HG03558 (cell line): Measurements from ENCODE around the gene GATB.

Experiments
- ATAC-seq: cut with Tn5 transposase; IDR thresholded peaks from one replicate; pipeline ENCODE4 v1.9.1; 2021; ENCODE audit warnings: moderate number of reproducible peaks; ENCODE audit not compliant: unreplicated experiment; ENCODE audit errors: extremely low read depth

GATB gene

DNA sequence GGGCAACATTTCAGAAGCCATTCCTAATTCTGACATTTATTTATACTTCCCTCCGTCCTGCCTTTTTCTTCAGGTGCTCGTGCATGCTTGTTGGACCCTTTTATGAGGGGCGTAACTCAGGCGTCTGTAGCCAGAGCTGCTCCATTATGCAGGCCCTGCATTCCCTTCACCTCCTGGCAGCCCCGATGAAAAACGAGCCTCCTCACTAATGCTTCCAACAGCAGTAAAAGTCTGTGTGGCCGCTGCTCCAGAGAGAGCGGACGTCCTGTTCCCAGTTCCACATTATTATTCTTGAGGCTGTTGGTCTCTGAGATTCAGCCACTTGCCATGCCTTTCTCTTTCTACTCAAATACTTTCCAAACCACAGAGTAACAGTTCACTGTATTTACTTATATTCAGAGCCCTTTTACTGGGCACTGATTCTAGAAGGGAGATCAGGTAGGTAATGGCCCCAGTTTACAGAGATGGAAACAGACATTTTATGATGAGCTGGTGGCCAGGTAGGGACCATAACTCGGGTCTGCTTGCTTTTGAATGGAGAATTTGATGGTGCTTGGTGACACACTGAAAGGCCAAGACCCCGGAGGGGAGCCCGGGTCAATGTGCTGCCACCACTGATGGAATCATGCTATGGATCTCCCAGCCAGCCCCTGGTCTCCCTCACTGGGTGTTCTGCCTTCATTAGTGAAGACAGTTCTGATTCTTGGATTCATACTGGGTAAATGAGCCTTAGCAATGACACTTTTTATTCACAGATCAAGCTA lies 101.0 kb downstream of the GATB start:
- ATAC-seq = no peak

DNA sequence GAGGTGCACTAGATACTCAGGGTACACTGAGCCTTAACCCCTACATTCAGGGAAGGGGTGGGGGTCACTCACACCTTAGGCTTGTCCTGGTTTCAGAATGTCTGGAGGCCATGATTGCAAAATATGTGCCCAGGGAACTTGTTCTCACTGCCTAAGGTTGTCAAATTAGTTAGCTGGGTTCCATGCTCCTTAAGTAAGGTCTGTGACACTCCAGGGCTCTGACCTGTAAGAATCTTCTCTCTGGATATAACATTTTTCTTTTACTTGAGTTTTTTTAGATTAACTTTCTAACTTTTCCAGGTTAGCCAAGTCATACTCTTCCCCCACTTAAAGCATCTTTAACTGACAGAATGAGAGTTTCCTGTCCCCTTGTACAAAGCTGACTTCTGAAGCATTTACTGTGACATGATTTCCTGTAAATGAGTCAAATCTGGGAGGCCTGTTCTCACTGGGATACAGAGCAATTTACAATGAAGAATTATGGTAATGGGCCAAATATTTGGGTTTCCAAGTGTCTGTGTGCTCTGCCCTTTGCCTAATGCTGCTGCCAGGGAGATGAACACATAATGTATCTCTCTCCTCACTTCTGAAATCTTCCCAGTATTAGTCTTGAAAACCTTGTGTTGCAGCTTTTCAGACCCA lies 101.7 kb downstream of the GATB start:
- no peak for ATAC-seq

DNA sequence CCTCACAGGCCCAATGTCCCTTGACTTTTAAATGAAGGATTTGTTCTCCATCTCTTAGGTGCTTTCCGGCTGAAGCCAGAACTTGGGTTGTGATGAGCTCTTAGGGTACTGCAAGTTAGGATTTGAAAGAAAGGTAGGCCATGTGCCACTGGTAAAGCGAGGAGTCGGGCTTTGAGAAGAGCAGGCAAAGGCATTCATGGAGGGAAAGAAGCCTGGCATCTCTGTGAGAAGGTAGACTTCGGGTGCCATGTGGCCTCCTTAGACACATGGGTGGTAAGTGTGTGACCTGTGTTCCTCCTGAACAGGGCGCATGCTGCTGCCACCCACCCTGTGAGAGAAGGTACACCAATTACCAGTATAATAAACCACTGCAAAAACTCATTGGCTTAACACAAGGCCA lies 102.9 kb downstream of the GATB start:
- ATAC-seq = no peak

DNA sequence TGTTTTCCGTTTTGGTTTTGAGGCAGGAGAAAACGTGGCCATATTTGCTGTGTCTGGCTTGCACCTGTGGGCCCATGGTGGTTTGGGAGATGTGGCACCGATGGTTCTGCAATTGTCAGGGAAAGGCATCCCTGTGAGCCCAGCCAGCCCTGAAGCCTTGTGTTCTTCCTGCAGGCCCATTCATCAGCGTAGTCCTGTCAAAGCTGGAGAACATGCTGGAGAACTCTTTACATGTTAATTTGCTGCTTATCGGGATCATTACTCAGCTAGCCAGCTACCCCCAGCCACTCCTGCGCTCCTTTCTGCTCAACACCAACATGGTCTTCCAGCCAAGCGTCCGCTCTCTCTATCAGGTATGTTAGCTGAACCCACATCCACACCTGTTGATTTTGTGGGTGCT lies 104.7 kb downstream of the GATB start:
- ATAC-seq = no peak

DNA sequence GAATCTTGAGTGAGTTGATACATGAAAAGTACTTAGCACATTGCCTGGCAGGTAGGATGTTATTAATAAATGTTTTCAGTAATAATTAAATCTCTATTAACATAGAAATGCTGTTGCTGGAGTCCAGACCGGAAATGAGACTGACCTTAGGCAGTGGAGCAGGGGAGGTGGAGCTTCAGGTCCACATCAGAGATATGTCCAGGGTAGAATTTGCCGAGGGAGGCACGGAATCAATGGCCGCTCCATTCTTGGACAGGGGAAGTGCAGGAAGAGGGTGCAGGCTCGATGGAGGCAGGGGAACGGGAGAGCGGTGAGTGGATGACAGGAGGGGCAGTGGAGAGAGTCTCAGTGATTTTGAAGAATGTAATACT lies 107.3 kb downstream of the GATB start:
- no peak for ATAC-seq

DNA sequence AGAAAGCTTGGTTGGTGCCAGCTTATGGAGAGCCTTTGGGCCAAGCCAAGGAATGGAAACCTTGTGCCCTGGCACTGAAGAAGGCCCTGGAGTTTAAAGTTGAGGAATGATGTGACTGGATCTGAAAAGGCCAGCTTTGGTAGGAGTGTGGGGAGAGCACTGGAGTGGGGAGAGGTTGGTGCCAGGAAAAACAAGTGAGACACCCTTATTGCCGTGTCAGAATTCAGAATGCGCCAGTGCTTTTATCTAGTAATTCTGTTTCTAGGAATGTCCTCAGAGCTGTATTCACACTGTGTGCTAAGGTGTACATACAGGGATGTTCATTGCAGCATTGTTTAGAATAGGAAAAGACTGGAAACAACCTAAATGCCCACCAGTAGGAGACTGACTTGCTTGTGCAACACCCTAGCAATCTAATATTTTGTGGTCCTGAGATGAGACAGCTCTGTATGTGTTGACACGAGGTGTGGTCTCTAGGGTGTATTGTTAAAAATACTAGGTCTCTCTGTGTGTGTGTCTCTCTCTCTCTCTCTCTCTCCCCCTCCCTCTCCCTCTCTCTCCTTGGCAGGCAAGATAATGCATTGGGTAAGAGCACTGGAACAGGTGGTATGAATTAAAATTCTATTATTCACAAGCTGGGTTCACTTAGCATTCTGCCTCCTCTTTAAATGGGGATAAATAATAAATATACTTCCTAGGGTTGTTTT lies 107.8 kb downstream of the GATB start:
- ATAC-seq = no peak

DNA sequence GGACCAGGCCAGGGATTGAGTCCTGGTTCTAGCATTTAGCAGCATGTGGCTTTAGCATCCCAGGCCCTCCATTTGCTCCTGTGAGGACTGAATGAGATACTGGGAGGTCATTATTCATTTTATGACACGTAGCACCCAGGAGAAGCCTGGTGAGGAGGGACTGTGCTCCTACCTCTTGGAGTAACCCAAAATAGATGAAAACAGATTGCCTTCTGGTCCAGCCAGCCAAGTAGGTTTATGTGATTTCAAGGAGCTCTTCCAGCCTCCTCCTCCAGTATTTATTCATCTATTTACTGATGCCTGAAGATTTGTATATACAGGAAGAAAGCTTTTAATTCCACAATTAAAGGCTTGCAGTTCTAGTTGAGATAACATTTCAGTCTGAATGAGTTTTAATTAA lies 109.3 kb downstream of the GATB start:
- no peak for ATAC-seq

DNA sequence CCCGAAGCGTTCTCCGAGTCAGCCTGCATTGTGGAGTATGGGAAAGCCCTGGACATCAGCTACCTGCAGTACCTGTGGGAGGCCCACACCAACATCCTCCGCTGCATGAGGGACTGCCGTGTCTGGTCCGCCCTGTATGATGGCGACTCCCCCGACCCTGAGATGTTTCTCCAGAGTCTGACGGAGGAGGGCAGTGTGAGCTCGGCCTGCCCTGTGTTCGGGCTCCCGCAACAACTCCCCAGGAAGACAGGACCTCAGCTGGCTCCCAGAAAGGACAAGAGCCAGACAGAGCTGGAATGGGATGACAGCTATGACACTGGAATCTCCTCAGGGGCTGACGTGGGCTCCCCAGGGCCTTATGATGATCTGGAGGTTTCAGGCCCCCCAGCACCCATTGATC lies 111.3 kb downstream of the GATB start:
- no peak for ATAC-seq

DNA sequence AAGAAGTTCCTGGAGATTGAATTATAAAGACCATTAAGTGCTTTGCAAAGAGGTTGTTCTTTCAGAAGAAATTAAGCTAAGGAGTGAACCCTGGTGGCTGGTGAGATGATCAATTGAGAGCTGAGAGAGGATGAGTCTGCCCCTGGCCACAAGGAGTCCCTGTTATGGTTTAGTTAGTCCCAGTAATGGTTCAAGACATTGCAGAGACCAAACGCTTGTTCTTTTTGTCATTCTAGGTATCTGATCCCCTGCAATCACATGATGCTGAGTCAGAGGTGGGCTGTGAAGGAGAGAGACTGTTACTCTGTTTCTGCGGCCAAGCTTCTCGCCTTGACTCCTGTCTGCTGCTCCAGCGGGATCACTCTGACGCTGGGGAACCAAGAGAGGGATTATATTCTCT lies 114.5 kb downstream of the GATB start:
- no peak for ATAC-seq

DNA sequence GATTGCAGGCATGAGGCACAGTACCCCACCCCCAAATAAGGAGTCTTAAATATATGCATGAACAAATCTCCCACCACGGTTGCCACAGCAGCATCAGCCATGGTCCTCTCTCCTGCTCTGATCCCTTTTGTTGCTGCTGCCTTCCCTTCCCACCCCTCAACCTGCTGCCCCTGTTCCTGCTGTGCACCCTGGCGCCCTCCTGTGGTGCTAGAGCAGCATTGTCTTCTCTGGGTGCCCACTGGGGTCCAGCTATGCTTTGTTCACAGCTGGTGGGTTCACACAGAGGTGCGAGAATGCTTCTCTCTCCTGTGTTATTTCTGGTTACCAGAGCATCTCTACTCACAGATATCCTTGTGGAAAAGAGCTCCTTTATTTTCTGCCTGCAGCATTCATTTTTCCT lies 116.2 kb downstream of the GATB start:
- ATAC-seq = no peak

DNA sequence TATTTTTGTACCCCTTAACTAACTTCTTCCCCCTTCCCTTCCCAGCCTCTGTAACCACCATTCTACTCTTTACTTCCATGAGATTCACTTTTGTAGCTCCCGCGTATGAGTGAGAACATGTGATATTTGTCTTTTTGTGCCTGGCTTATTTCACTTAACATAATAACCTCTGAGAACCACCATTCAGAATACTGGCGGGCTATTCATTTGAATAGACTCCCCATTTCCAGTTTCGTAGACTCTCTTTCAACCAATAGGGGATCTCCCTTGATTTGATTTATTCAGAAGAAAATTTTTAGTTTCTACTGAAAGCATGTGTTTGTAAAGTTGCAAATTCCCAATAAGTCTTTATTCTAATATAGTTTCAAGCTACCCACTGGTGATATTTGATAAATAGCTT lies 117.2 kb downstream of the GATB start:
- no peak for ATAC-seq

DNA sequence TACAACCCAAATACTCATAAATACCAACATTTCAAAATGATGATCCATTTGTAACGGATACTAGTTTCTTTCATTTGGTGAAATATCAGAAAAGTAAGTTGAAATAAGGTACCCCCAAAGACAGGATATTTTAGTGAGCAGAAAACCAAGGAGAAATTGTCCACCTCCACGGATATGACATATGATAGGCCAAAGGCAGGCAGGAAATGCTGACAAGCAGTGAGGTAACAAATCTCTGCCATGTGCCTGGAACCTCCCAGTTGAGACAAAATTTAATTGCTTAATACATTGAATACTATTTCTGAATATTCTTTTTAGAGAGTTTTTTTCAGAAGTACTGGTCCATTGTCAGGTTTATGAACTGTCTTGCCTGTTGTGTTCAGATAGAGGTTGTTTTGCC lies 118.8 kb downstream of the GATB start:
- ATAC-seq = no peak

DNA sequence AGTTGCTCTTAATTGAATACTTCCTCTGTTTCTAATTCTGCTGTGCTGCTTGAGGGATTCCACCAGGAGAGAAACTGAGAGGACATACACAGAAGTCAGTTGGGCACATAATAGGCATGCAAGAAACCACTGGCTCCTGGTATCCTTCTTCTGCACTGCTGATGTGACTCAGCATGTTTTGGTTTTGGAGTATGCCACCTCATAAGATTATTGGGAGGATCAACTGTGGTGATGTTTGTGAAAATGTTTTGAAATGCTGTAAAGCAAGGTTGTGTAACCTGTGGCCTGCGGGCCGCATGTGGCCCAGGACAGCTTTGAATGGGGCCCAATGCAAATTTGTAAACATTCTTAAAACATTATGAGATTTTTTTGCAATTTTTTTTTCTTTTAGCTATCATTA lies 119.6 kb downstream of the GATB start:
- ATAC-seq = no peak

DNA sequence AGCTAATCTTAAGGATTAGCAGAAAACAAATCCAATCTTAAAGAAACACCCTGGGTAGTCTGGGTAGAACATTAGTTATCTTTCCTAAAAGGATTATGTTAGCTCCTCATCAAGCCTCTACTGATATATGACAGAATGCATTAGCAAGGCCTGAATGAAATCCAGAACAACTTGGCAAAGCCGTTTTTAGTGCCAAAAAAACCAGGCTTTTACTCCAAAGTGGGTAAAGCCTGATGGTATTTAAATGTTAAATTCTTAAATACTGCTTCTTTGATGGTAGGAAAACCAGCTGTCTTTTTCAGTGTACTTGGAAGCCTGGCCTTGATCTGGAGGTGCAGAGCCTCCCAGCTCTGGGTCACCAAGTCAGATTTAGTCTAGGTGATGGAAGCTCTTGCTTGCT lies 120.4 kb downstream of the GATB start:
- no peak for ATAC-seq

DNA sequence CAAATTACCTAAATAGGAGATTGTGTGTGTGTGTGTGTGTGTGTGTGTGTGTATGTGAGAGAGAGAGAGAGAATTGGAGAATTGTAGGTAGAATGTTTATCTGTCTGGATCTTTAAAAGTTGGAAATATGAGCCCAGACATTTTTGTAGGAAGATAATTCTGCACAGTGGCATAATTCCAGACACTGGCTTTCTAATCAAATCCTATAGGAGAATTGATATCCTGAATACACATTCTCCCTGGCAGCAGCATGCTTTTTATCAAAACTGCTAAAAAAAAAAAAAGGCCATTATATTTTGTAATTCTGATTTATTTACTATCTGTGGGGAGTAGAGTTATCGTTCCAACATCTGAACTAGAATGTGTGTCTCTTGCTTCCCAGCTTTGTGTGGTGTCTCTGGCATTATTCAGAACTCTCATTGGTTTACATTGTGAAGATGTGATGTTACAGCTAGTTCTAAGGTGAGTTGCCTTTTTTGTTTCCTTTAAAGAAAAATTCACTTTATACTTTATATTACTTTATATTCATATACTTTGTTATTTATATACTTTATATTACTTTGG lies 122.4 kb downstream of the GATB start:
- no peak for ATAC-seq

DNA sequence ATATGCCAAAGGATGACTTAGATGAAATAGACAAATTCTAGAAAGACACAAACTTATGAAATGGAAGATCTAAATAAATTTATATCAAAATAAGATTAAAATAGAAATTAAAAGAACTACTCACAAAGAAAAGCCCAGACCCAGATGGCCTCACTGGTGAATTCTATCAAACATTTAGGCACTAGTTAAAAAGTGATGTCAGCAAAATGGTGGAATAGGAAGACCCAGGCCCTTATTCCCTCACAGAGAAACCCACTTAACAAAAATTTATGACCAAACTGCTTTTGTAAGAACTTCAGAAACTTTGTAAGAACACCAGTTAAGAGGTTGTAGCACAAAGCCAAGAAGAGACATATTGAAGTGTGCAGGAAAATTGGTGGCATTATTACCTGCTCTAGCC lies 129.5 kb downstream of the GATB start:
- no peak for ATAC-seq

DNA sequence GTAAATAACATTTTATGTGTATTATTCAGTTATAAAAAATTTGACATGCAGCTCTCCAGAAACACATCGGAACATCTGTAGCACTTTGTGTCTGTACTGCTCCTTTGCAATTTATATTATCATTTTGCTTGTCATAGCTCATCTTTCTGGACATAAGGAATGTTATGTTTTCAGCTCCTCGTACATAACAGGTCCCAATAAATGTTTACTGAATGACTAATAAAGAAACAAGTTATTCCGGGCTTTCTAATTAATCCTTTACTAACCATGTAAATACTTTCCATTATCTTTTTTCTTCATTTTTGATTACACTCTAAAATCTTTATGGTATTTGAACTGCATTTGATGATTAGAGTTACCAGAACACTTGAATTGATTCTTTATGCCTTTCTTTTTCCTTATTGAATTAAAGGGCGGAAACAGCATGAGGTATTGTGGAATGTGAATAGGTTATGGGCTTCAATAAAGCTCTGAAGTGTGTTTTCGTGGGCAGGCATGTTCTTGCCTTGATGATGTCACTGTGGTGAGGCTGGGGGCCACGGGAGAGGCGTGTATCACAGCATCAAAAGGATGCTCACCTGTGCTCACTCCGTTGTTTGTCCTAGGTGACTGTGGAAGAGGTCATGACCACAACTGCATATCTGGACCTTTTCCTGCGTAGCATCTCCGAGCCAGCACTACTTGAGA lies 131.6 kb downstream of the GATB start:
- ATAC-seq = no peak

DNA sequence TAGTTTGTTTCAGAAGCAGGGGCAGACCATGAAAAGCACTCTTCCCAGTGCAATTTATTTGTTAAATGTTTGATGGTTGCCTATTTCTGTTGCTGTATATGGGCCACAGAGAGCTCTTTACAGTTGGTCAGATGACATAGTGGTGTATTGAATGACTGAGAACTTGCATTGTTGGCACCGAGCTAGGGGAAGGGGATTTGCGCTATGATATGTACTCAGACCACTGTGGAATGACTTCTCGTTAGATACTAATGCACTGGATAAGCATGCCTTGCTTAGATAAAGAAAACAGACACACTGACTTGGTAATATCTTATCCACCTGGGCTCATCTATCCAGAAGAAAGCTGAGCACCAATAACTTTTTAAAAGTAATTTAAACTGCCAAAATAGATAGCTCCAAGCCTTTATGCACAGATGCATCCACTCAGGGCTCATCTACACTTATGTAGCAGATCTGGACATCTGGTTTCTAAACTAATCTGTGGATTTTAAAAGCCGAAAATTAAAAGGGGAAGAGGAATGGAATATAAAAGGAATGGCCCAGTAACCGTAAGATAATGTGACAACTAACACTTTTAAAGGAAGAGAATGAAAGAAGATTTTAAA lies 132.7 kb downstream of the GATB start:
- ATAC-seq = no peak

DNA sequence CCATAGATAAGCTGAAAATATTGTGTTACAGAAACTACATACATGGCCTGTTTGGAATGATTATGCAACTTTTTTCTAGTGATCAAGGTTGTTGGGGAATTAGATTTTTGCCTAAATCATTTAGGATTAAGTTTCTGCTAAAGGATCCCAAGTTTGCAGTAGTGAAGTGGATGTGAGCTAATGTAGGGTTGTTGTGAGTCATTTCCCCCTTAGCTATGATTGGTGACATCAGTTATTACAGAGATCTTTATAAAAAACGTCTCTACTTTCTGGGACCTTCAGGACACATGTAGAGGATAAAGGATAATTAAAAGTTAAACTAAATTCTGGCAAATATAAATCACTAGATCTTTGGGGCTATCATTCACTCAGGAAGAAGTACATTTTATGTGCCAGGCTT lies 133.3 kb downstream of the GATB start:
- ATAC-seq = no peak

DNA sequence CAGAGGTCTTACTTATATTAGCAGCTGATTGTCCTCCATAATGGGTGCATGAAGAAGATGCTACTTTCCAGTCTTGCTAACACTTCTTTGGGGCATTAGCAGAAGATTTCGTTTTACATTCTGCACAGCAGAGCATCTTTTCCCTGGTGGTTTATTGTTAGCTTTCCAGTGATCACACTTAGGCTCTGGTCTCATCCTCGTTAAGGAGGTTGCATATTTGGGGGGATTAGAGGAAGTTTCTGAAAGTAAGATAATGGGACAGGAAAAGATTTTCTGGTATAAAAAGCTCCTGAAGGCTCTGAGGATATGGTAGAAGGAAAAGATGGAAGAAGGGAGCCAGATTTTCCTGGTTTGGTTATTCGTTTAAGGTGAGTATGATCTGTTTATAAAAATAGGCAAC lies 134.1 kb downstream of the GATB start:
- no peak for ATAC-seq
